Erythroblast (primary cell): ENCODE data around the gene GPR107.

Experiments
- GATA1 ChIP-seq: IDR thresholded peaks from 2 replicates; pipeline ENCODE4 v1.6.1; 2011; ENCODE audit warnings: low read depth, mild to moderate bottlenecking, control low read depth, low read length, moderate library complexity
- POLR2A ChIP-seq: IDR thresholded peaks from 2 replicates; pipeline ENCODE4 v1.6.1; 2011; ENCODE audit warnings: mild to moderate bottlenecking, low read length

DNA sequence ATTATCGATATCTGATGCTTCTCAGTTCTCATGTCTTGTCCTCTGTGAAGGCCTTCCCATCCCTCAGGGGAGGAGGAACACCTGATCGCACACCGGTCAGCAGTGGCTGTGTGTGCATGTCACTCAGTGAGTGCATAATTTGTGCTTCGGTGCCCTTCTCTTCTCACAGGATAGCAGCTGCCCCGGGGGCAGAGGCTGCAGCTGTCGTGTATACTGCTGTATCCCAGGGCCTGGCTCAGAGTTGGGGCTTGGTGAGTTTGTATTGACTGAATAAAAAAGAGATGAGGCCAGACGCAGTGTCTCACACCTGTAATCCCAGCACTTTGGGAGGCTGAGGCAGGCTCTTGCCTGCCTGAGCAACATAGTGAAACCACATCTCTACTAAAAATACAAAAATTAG lies 68.8 kb downstream of the GPR107 start:
- no peak for TF ChIP-seq POLR2A
- no peak for TF ChIP-seq GATA1
